Type B pancreatic cell (in vitro differentiated cells): Measurements from ENCODE around the gene SLC22A23. TPM values are rescaled to one million over a fixed set of nuclear protein-coding genes. Genes with fewer than 3 reads are reported as not detected.
"Not testable (repeated sequence)": the region's sequence is repeated elsewhere in the genome, so short reads cannot be mapped to it uniquely, and the experiment has no call there.

Experiments used
- DNase-seq: peaks from one replicate; pipeline ENCODE4 v3.0.0; 2021; ENCODE audit warnings: mixed read lengths; ENCODE audit not compliant: unreplicated experiment; ENCODE audit errors: extremely low spot score
- H3K27ac Mint-ChIP-seq: 2 replicates; pipeline ENCODE4 v1.8.0; 2021; ENCODE audit warnings: mild to moderate bottlenecking, mixed read lengths
- H3K27me3 Mint-ChIP-seq: 2 replicates; pipeline ENCODE4 v1.8.0; 2021; ENCODE audit warnings: mixed read lengths
- H3K36me3 Mint-ChIP-seq: 2 replicates; pipeline ENCODE4 v1.8.0; 2021; ENCODE audit warnings: mixed read lengths
- H3K4me1 Mint-ChIP-seq: one replicate; pipeline ENCODE4 v1.8.0; 2021; ENCODE audit warnings: mixed read lengths; ENCODE audit not compliant: unreplicated experiment
- H3K4me3 Mint-ChIP-seq: 2 replicates; pipeline ENCODE4 v1.8.0; 2021; ENCODE audit warnings: mild to moderate bottlenecking, mixed read lengths
- H3K9me3 Mint-ChIP-seq: 2 replicates; pipeline ENCODE4 v1.8.0; 2021; ENCODE audit warnings: mixed read lengths
- total RNA-seq: library from RNA; stranded (reverse); gene quantifications from 2 replicates; pipeline ENCODE4 v1.2.1, GENCODE V29; 2021; ENCODE audit warnings: low replicate concordance
- TF ChIP-seq, protein P1 (sequence below): fragments of 200-600 bp; sonication (generic); conservative IDR thresholded peaks from 2 replicates; pipeline ENCODE4 v1.5.0; 2021; ENCODE audit warnings: antibody characterized with exemption, mild to moderate bottlenecking

SLC22A23 gene
- total RNA-seq, 1 donor from 2014 or later: 36.6 TPM

DNA sequence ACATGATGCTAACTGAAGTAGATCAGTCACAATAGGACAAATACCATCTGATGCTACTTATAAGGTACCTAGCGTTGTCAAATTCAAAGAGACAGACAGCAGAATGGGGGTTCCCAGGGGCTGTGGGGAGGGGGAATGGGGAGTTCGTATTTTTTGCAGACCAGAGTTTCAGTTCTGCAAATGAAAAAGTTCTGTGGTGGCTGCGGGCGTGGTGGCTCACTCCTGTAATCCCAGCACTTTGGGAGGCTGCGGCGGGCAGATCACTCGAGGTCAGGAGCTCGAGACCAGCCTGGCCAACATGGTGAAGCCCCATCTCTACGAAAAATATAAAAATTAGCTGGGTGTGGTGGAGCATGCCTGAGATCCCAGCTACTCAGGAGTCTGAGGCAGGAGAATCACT, 68.1 kb downstream of the SLC22A23 start:
- peaks cover 17% of the 10 kb centered on the region for H3K36me3 Mint-ChIP-seq
- H3K4me1 Mint-ChIP-seq: peaks cover 15% of the 10 kb centered on the region
- H3K27me3 Mint-ChIP-seq: no peaks in the 10 kb centered on the region
- H3K9me3 Mint-ChIP-seq: no peaks in the 10 kb centered on the region
- no peak overlapping the region for H3K4me3 Mint-ChIP-seq
- H3K27ac Mint-ChIP-seq: no peak overlapping the region
- TF ChIP-seq, protein P1, sequence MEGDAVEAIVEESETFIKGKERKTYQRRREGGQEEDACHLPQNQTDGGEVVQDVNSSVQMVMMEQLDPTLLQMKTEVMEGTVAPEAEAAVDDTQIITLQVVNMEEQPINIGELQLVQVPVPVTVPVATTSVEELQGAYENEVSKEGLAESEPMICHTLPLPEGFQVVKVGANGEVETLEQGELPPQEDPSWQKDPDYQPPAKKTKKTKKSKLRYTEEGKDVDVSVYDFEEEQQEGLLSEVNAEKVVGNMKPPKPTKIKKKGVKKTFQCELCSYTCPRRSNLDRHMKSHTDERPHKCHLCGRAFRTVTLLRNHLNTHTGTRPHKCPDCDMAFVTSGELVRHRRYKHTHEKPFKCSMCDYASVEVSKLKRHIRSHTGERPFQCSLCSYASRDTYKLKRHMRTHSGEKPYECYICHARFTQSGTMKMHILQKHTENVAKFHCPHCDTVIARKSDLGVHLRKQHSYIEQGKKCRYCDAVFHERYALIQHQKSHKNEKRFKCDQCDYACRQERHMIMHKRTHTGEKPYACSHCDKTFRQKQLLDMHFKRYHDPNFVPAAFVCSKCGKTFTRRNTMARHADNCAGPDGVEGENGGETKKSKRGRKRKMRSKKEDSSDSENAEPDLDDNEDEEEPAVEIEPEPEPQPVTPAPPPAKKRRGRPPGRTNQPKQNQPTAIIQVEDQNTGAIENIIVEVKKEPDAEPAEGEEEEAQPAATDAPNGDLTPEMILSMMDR: no peak
- no peak for DNase-seq

DNA sequence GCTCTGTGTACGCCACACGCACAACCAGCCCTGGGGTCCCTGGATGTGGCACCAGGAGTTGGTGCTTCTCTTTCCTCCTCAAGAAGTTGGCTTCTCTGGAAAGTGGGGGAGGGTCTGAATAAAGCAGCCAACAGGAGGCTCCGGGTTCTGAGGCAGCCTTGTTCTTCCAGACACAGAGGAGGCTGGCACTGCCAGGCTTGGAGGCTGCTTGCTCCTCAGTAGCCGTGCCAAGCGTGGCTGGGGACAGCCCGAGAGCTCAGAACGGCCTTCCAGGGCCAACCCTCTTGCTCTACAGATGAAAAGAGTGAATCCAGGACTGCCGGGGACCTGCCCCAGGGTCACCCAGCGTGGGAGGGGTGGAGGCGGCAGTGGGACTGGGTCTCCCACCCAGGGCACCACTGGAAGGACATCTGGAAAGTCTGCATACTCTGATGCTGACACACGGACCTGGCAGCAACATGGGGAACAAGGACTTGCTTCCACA, 70.4 kb downstream of the SLC22A23 start:
- TF ChIP-seq, protein P1: no peak
- no peak overlapping the region for H3K4me3 Mint-ChIP-seq
- no peak for DNase-seq
- peaks cover 24% of the 10 kb centered on the region for H3K36me3 Mint-ChIP-seq
- no peak overlapping the region for H3K27ac Mint-ChIP-seq
- H3K27me3 Mint-ChIP-seq: no peaks in the 10 kb centered on the region
- H3K9me3 Mint-ChIP-seq: peaks cover 4% of the 10 kb centered on the region
- H3K4me1 Mint-ChIP-seq: peaks cover 37% of the 10 kb centered on the region

DNA sequence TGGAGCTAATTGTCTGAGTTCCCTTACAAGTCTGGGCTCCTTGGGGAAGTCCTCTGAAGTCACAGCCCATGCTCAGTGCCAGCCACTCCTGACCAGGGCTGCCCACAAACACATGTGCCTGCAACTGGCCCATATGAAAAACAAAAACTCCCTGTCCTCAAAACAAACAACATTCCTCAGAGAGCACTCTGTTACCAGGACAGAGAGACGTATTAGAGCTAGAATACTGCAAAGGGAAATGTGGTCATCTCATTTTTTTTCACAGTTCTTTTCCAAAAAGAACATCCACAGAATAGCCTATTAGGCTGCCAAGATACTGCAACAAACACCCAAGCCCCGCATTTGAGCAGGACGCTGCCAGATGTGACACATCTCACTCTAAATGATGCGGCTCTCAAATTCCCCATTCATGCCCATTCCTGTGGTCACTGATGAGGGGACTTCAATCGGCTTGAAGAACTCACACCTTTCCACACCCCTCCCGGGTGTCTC, 71.1 kb downstream of the SLC22A23 start:
- peaks cover 40% of the 10 kb centered on the region for H3K4me1 Mint-ChIP-seq
- H3K9me3 Mint-ChIP-seq: peaks cover 4% of the 10 kb centered on the region
- no peak overlapping the region for H3K4me3 Mint-ChIP-seq
- TF ChIP-seq, protein P1: no peak
- peaks cover 24% of the 10 kb centered on the region for H3K36me3 Mint-ChIP-seq
- no peak for DNase-seq
- H3K27ac Mint-ChIP-seq: no peak overlapping the region
- no peaks in the 10 kb centered on the region for H3K27me3 Mint-ChIP-seq

DNA sequence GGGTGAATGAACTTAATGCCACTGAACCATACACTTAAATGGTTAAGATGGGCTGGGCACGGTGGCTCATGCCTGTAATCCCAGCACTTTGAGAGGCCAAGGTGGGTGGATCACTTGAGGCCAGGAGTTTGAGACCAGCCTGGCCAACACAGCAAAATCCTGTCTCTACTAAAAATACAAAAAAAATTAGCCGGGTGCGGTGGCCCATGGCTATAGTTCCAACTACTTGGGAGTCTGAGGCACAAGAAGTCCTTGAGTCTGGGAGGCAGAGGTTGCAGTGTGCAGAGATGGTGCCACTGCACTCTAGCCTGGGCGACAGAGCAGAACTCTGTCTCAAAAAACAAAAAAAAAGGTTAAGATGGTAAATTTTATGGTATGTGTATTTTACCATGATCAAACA, 71.7 kb downstream of the SLC22A23 start:
- not testable (repeated sequence) for DNase-seq, H3K4me3 Mint-ChIP-seq, H3K27me3 Mint-ChIP-seq, H3K9me3 Mint-ChIP-seq
- H3K27ac Mint-ChIP-seq: peak overlapping the region; percentile 10
- peaks cover 45% of the 10 kb centered on the region for H3K4me1 Mint-ChIP-seq
- H3K36me3 Mint-ChIP-seq: peaks cover 22% of the 10 kb centered on the region

DNA sequence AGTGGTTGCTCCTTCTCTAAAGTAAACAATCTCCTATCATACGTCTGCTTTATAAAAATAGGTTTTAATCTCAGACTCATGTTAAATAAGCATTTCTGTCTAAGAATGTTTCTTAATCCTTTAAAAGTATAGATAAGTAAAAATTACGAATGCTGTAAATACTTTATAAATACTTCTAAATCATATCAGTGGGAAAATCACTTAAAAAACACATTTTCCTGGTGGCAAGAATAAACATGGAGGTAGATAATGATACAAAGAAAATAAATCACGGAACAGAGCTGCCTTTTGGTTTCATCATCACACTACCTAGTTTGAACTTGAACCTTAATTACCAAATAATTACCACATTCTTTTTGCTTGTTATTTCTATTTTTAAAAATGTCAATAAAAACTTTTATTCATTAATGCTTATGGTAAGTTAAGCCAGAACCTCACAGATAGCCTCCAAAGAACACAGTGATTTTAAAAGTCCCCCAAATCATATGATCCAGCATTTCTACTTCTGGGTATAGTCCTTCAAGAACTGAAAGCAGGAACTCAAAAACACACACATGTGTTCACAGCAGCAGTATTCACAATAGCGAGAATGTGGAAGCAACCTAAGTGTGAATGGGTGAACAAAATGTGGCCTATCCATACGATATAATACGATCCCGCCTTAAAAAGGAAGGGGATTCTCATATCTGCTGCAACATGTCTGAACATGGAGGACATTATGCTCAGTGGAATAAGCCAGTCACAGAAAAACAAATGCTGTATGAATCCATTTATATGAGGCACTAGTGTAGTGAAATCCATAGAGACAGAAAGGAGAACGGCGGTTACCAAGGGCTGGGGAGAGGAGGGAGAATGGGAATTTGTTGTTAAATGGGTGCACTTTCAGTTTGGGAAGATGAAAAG, 72.4 kb downstream of the SLC22A23 start:
- Mint-ChIP-seq H3K27me3 (no peaks in the 10 kb centered on the region), H3K9me3 (peaks cover 4% of the 10 kb centered on the region), H3K4me1 (peaks cover 52% of the 10 kb centered on the region), H3K27ac (peak overlapping the region; percentile 10), H3K4me3 (no peak overlapping the region), H3K36me3 (peaks cover 19% of the 10 kb centered on the region)
- TF ChIP-seq, protein P1: no peak
- no peak for DNase-seq

DNA sequence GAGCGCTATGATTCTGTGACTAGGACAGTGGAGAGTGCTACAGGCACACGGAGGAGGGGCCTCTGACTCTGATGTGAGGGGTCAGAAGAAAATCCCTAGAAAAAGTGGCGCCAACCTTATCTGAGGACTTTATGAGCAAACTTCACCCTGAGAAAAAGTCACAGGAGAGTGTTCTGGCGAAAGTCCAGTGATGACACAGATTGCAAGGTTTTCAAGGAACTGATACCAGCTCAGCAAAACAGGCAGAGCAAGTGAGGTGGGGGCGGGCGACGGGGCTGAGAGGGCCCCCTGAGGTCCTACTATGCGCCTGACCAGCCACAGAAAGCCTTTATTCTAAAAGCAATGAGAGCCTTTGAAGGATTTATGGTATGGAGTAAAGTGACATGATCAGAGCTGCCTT, 73.3 kb downstream of the SLC22A23 start:
- peak overlapping the region; percentile 63 for H3K27ac Mint-ChIP-seq
- peaks cover 4% of the 10 kb centered on the region for H3K9me3 Mint-ChIP-seq
- DNase-seq: no peak
- H3K27me3 Mint-ChIP-seq: no peaks in the 10 kb centered on the region
- peaks cover 17% of the 10 kb centered on the region for H3K36me3 Mint-ChIP-seq
- peaks cover 58% of the 10 kb centered on the region for H3K4me1 Mint-ChIP-seq
- no peak overlapping the region for H3K4me3 Mint-ChIP-seq
- TF ChIP-seq, protein P1: no peak
